ENCODE data around the gene RIPOR2.
"Not testable (repeated sequence)": the region's sequence is repeated elsewhere in the genome, so short reads cannot be mapped to it uniquely, and the experiment has no call there.

RIPOR2 gene

DNA sequence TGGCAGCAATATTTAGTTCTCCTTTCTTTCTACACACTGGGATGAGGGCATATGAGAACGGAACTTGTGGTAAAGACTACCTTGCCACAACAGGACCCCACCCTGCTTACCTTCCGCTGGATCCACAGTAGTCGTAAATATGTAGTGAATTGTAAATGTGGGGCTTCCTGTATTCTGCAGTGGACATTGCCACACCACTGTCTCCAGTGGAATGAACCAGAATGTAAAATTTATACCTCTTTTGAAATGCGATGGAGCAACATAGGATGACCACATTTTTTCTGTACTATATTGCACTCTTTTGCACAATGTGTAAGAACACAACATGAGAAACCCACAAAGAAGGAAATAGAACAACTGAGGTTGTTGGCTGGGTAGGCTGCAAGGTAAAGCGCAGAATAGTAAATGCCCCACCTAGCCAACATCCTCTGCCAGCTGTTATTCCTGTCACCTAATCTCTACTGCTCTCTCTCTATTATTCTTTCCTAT lies 16.1 kb upstream of the RIPOR2 start:
- no peak for DNase-seq (ENCODE audit: low spot score)

DNA sequence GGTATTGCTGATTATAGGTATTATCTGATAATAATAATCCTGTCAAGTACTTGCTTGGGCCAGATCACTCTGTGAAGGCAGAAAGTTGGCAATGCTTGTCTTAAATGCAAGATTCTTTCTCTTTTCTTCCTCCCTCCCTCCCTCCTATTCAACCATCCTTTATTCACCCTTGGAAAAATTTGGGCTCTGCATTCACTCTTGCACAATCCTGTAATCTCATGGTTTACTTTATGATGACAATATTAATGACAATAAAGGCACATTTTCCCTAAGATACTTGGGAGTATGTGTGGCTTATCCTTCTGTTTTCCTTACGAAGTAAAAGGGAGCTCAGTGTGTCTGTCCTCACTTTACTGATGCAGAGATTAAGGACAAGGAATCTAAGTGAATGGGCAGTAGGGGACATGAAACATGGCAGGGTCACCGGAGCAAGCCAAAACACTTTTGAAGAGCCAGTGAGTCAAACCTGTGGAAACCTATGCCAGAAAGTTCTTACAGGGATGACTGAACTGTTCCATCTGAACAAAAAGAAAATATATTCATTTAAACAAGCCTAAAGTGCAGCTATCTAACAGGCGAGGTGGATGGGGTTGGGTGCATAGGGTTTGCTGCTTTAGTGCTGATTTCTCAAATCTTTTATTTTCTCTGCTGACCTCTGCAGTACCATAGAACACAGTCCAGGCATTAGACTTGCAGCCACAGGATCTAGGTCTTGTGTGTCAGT lies 14.6 kb upstream of the RIPOR2 start:
- DNase-seq (ENCODE audit: low spot score) = no peak

DNA sequence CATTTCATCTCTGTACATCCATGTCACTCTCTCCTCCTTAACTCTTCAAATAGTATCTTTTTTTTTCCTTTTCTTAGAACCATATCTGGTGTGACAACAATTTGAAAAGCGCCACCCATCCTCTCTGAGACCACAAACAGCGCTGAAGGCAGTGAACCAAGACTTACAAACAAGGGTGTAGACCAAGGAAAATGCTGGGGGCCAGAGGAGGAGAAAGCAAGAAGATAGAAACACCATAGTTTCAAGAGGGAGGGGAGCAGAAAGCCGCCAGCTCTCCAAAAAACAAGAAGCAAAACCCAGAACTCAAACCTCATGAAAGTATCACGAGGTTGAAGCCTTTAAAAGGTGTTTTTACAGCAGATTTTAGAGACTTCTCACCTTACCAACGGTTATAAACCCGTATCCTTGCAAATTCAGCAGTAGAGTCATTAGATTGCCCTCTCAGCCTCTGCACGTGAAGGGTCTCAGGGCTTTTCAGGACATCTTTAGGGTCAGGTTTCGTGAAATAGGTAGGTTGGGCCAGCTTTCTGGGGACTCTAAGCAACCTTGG lies 13.3 kb upstream of the RIPOR2 start:
- no peak for DNase-seq (ENCODE audit: low spot score)

DNA sequence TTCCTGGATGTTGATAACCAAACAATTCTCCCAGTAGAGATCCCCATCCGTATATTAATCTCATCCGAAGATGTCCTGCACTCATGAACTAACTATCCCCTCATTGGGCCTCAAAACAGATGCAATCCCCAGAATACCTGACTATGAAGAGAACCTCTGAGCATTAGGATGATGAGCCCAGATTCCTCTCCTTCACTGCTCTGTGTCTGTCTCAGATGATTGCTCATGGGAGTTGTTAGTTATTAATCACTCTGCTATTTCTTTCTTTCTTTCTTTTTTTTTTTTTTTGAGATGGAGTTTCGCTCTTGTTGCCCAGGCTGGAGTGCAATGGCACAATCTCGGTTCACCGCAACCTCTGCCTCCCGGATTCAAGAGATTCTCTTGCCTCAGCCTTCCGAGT lies 12.5 kb upstream of the RIPOR2 start:
- DNase-seq (ENCODE audit: low spot score) = not testable (repeated sequence)

DNA sequence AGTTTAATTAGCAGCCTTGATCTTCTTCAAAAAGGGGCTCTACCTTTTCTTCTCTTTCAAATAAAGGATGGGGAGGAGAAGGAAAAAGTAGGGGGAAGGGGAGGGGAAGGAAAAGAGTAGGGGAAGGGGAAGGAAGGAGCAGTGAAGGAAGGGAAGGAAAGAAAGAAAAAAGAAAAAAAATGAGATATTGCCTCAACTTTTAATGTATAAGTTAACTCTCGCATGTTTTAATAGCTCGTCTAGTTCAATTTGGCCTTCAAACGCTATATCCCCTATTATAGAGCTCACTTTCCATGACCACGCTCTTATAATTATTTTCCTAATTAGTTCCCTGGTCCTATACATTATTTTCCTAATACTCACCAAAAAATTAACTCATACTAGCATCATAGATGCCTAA lies 11.9 kb upstream of the RIPOR2 start:
- DNase-seq (ENCODE audit: low spot score) = no peak

DNA sequence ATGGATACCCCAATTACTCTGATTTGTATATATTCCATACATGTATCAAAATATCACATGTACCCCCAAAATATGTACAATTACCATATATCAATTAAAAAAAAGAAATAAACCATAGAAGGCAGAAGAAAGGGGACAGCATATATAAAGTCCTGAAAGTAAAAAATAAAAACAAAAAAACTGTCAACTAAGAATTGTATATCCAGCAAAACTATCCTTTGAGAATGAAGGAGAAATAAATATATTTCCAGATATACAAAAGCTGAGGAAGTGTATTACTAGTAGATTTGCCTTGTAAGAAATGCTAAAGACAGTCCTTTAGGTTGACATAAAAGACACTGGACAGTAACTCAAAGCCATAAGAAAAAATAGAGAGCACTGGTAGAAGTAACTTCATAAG lies 9.3 kb upstream of the RIPOR2 start:
- no peak for DNase-seq (ENCODE audit: low spot score)

DNA sequence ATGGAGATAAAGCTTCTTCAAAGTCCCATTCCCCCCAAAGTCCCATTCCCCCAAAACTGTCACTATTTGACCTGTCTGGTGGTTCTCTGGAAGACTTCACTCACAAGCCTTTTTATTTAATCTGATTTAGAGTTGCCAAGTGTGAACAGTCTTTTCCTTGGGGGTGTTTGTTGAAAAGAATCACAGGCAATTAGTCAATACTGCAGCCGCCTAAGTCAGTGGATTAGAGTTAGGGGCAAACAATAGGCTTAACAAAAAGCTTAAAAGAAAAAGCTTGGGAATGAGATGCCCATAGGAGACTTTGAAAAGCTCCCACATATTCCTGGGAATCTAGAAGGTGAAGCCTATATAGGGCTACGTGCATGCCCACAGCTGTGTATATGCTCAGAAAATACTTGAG lies 8.0 kb upstream of the RIPOR2 start:
- DNase-seq (ENCODE audit: low spot score) = no peak

DNA sequence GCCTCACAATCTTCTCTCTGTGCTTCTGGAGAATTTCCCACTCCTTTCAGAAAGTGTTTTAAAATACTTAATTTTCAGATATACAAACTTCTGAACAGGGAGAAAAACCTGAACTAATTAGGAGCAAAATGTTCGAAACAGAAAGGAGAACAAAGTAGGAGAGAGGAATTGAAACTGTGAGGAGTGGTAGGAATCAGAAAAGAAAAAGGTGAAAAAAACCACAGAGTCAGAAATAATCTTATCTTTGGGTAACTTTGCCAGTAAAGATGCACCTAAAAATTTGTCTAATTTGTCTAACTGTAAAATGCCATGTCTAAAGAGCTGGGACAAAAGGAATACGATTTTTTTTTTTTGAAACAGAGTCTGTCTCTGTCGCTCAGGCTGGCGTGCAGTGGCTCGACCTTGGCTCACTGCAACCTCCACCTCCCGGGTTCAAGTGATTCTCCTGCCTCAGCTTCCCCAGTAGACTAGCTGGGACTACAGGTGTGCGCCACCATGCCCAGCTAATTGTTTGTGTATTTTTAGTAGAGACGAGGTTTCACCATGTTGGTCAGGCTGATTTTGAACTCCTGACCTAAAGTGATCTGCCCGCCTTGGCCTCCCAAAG lies 4.7 kb upstream of the RIPOR2 start:
- DNase-seq (ENCODE audit: low spot score) = no peak

DNA sequence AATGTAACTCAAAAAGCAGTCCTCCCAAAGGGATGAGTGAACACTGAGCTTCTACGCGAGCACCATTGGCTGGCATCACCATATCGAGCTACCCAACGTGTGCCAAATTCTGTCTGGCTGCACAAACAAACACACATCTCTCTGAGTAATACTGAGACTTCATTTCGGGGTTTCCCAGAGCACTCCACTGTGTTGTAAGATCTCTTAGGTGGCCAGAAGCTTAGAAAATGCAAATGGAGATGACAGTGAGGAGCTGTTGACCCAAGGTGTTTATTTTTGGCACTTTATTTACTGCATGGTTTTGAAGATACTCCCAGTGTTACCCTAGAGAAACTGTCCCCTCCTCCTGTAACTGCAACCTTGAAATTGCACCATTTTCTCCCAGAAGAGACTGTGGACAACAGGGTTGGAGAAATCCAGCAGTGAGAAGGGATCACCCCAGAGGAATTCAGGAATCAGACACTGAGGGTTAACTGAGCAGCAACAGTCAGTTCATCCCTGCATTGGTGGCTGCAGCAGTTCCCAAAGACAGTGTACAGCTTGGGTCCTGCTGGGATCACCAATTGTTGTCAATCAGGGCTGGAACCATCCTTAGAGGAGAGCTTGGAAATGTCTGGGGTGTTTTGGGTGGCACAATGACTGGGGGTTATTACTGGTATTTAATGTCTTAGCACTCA lies 1.0 kb upstream of the RIPOR2 start:
- DNase-seq (ENCODE audit: low spot score) = no peak

DNA sequence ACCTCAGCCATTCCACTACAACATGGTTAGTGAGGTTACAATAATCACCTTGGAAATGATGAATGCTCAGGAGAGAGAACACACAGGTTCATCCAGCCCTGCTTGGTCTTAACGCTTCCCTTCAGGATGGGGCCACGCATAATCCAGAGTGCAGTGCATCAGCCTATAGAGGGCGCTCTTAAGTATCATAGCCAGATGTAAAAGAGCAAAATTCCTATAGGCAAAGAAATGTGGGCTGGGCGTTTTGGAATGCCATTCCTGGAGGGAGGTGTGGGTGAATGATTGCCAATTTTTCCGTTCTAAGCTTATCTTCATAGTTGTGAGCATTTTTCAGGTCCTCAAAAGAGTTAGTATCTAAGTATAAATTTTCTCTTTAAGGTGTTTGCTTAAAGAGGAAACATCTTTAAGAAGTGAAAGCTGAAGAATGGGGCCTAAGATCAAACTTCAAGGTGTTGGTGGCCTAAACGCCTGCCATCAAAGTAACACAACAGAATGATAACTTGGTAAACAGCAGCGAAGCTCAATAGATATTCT lies 1.8 kb downstream of the RIPOR2 start:
- peak; percentile 71 for DNase-seq (ENCODE audit: low spot score)

DNA sequence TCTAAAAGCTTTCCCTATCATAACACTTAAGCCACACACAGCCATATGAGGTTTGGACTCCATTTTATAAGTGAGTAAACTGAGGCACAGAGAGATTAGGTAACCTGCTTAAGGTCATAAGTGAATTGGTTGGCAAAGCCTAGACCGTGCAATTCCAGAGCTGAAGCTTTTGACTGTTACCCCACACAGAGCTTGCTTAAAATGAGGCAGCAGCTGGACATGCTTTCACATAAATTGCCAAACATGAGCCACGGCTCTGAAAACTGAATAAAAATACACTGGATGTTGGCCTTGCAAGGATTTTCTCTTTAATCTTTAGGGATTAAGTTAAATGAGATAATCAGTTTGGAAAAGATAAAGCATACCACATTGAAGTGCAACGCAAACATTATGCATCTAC lies 2.5 kb downstream of the RIPOR2 start:
- DNase-seq (ENCODE audit: low spot score) = no peak

DNA sequence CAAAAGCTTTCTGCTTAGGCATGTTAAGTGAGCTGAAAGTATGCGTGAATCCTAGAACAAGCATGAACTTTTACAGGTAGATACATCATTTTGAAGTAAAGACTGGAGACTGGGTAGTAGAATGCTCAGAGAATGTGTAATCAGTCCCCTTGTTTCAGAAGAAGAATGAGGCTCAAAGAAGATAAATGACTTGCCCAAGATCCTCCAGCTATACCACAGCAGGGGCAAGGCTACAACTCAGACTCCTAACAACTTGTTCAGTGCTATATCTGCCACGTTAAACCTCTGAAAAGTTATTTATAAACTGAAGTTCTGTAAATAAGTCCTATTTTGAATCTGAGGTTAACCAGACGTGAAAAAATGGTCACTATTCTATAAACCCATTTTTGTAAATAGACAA lies 2.9 kb downstream of the RIPOR2 start:
- no peak for DNase-seq (ENCODE audit: low spot score)

DNA sequence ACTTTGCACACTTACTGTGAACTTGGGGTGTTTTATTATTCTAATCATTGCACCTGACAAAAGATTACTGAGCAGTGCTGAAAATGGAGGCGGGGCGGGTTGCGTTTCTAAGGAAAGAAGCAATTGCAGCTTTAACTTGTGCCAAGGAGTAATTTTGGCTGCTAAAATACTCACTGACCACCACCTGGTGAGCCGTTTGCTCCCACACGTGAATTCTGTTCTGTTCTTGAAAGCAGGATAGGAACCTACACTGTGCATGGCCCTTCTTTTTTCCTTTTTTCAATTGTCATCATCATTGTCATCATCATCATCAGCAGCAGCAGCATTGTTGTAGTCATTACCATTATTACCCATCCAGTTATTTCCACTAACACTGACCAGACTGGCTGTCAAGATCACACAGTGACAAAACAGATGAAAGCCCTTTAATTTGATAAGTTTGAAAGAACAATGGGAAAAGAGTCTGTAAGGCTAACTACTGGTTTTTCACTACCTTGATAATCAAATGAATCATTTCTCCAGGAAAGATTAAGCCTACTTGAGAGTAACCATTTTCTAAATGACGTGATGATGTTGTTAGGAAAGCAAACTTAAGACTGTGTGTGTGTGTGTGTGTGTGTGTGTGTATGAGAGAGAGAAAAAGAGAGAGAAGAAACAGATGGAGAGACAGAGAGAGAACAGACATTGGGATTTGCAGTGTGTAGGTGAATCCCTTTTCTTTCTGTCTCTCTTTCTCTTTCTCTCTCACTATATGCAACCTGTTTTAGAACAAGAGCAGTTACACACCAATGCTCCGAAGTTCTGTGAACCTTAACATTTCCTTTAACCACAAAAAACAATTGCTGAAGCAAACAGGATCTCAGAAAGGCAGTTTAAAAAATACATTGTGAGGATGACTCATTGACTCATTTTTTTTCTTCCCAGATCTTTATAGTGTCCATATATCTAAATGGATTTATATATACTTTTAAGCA lies 3.8 kb downstream of the RIPOR2 start:
- DNase-seq (ENCODE audit: low spot score) = no peak

DNA sequence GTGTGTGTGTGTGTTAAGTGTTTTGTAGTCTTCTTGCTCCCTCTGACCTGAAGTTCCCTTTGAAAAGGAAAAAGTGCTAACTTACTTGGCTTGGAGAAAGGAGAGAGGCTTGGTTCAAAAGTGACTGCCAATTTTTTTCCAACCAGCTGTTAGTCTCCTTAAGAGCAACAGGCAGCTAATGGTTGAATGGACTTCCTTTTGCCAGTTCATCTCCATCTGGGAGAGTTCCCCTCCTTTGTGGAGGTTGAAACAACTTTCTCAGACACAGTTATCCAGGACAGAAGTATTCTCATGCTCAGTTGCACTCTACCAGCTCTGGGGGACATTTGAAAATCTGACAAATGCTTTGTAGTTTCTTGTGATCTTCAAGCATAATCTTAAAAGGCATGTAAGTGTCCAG lies 4.5 kb downstream of the RIPOR2 start:
- no peak for DNase-seq (ENCODE audit: low spot score)

DNA sequence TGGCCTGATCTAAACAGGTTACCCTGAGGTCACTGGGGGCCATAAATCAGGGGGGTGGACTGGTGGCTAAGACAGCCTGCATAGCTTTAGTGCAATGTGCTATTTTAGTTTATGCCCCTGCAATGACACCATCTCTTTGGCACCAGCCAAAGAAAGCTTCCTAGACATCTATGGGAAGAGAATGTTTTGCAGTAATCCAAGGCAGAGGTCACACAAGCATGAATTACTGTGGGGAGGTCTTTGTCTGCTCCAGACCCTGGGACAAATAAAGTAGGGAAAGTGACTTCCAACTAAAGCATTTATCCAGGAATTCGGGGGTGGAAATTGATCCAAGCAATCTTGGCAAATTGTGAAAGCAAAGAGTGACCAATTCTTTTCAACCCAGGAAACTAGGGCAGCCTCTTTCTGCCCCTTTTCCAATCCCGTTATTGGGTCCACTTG lies 5.3 kb downstream of the RIPOR2 start:
- DNase-seq (ENCODE audit: low spot score) = no peak

DNA sequence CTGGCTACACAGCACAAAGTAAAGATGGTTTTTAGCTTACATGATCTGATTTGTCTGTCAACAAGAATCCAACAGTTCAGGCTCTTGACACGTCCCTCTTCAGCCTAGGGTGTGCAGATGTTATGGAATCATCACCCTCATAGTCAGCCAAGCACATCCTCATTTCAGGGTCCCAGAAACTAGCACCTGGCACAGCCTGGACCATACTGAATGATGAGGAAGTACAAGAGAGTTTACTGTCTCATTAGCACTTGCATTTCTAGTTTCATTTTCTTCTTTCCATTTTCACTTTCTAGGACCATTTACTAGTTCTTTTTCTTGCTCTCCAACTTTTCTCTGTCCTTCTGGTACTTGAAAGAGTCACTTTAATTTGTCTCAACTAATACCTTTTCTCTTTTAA lies 6.5 kb downstream of the RIPOR2 start:
- no peak for DNase-seq (ENCODE audit: low spot score)

DNA sequence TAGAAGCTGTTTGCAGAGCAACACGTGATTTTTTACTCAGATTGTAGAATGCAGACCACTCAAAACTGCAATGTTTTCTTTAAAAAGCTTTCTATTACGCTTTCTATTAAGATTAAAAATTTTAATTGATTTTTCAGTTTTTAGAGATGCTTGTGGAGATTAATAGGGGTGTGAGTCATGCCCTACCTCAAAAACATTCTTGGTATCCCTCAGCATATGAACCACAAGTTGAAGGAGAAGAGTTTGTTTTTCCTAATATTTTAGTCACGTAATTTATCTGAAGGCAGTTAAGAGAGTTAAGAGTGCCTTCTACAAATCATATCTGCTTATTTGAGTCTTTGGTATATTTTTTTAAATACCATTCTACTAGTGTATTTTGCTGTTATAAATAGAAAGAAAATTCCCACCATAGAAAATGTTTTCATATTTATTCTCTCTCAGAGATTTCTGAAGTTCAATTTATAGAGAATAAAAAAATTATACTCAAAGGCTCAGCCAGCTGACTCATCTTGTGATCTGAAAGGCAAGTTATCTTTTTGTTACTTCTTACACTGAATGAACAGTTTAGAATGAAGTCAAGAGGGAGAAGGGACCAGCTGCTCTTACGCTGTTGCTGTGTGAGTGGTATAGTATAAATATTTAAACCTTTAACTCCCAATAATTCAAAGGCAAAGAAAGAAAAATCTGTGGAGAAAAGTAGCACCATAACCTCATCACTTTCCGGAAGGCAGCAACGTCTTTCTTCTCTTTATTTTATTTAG lies 7.6 kb downstream of the RIPOR2 start:
- DNase-seq (ENCODE audit: low spot score) = no peak

DNA sequence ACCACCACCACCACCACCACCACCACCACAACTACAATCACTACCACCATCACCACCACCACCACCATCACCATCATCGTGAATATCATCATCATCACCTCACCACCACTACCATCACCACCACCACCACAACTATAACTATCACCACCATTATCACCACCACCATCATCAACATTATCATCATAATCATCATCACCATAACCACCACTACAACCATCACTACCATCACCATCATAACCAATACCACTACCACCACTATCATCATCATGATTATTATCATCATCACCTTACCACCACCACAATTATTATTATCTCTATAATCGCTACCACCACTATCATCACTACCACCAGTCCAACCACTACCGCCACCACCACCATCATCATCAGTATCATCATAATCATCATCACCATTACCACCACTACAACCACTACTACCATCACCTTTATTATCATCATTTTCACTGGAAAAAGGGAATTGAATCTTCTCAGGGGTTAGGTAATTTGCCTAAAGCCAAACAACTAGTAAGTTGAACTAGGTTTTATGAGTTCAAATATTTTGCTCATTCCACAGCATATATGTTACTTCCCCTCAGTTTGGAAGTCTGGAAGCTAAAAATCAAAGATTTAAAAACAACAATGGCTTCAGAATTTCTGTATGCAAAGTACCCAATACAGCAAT lies 8.3 kb downstream of the RIPOR2 start:
- no peak for DNase-seq (ENCODE audit: low spot score)

DNA sequence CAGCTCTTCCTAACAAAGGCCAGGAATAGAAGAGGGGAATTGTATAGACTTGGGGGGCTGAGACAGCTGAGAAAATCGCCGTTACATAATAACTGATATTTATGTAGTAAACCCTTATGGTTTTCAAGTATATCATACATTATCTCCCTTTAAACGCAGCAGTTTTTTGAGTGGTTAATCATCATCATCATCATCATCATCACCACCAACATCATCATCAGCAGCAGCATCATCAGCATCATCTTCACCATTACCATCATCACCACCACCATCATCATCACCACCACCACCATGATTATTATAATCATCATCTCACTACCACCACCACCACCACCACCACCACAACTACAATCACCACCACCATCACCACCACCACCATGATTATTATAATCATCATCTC lies 9.1 kb downstream of the RIPOR2 start:
- DNase-seq (ENCODE audit: low spot score) = not testable (repeated sequence)

DNA sequence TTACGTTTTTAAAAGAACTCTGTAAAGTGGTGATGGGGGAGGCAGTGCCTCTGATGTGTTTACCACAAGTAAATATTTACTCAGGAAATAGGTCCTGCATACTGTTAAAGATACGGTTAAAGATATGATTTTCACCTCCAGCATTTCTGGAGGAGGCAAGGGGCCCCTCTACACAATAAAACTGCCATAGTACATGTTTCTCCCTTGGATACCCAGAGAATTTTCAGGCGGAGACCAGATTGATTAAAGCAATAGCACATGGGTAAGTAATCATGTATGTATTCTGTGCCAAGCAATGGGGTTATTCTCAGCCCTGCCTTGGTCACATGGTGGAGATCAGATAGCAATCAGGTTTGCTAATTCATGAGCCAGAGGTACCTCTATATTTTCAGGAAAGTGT lies 9.6 kb downstream of the RIPOR2 start:
- no peak for DNase-seq (ENCODE audit: low spot score)

All from iPS-NIHi11 (cell line).